DND-41 (cell line): ENCODE data around the gene HOXC10.

Source experiments
- ATAC-seq: fragments of 200-7000 bp; cut with Tn5 transposase; 3 replicates; pipeline ENCODE4 v1.9.1; 2021; ENCODE audit warnings: low read depth; ENCODE audit not compliant: insufficient read depth
- DNase-seq: peaks from one replicate; pipeline ENCODE4 v3.0.0-alpha.2; 2020
- H2AFZ ChIP-seq: 2 replicates; pipeline ENCODE4 v1.6.0; 2012; ENCODE audit warnings: low read depth, low read length
- H3K27ac ChIP-seq: 2 replicates; pipeline ENCODE4 v1.5.1; 2012; ENCODE audit warnings: low read length, inconsistent platforms
- H3K27me3 ChIP-seq: fragments of 200-600 bp; sonication (generic); 2 replicates; pipeline ENCODE4 v1.6.0; 2012; ENCODE audit warnings: low read length, mild to moderate bottlenecking, inconsistent platforms; ENCODE audit not compliant: insufficient read depth, poor library complexity
- H3K36me3 ChIP-seq: 2 replicates; pipeline ENCODE4 v1.5.1; 2012; ENCODE audit warnings: low read length, inconsistent platforms; ENCODE audit not compliant: insufficient read depth
- H3K4me1 ChIP-seq: 2 replicates; pipeline ENCODE4 v1.5.1; 2012; ENCODE audit warnings: mild to moderate bottlenecking, low read length; ENCODE audit not compliant: insufficient read depth
- H3K4me2 ChIP-seq: 2 replicates; pipeline ENCODE4 v1.6.0; 2012; ENCODE audit warnings: mild to moderate bottlenecking, moderate library complexity, low read length, inconsistent platforms; ENCODE audit not compliant: insufficient read depth
- H3K4me3 ChIP-seq, 2 experiments: fragments of 200-600 bp in 1 of 2; shearing (Covaris generic) in 1 of 2; 2 replicates each; pipeline ENCODE4 v1.5.1; 2012 to 2016; ENCODE audit warnings: inconsistent platforms in 2 of 2, low read length in 2 of 2, mild to moderate bottlenecking in 2 of 2, low read depth in 1 of 2, moderate library complexity in 1 of 2
- H3K79me2 ChIP-seq: 2 replicates; pipeline ENCODE4 v1.6.0; 2012; ENCODE audit warnings: low read length, inconsistent platforms; ENCODE audit not compliant: insufficient read depth
- H3K9ac ChIP-seq: 2 replicates; pipeline ENCODE4 v1.6.0; 2012; ENCODE audit warnings: low read depth, mild to moderate bottlenecking, inconsistent platforms, low read length, moderate library complexity
- H3K9me3 ChIP-seq: 2 replicates; pipeline ENCODE4 v1.5.1; 2012; ENCODE audit warnings: low read length, moderate library complexity, mild to moderate bottlenecking, inconsistent platforms; ENCODE audit not compliant: insufficient read depth, severe bottlenecking
- H4K20me1 ChIP-seq: 2 replicates; pipeline ENCODE4 v1.6.0; 2012; ENCODE audit warnings: low read length; ENCODE audit not compliant: insufficient read depth
- CTCF ChIP-seq: IDR thresholded peaks from 2 replicates; pipeline ENCODE4 v1.5.1; 2012; ENCODE audit warnings: borderline replicate concordance, low read length, moderate library complexity, mild to moderate bottlenecking; ENCODE audit not compliant: poor library complexity, severe bottlenecking; ENCODE audit errors: extremely low read depth
- EZH2 ChIP-seq: IDR thresholded peaks from 3 replicates; pipeline ENCODE4 v1.6.1; 2012; ENCODE audit warnings: borderline replicate concordance, low read depth, mild to moderate bottlenecking, moderate library complexity, low read length, inconsistent platforms; ENCODE audit not compliant: severe bottlenecking

The HOXC10 gene

DNA sequence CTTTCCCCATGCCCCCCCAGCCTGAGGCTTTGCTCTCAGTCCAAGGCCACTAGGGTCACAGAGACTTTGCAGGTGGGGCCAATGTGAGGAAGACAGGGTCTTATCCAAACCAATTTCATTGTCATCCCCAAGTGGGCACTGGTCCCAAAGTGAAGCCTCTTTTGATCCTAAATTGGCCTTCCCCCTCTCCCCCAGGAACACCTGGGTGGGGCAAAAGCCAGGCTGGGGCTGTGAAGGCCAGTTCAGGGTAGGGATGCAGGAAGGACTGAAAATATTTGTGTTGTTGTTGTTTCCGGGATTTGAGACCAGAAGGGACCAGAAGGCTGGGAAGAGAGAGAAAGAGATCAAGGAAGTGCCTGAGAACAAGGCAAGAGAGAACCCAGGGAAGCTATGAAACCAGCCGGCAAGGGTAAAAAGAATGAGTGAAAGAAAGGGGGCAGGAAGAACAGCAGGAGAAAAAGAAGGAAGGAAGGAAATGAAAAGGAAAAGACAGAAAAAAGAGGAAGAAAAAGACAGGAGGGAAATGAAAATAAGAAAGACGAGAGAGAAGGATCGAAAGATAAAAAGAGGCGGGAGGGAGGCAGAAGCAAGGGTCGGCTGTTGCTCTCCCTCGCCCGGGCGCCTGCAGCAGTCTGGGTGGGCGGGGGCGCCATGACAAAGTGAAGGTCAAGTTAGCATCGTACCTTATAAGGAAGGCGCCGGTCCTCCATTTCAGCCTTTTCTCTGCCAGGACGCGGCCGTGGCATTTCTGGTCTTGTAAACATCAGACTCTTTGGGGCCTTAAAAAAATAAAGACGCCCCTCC, 19.5 kb upstream of the HOXC10 start:
- no peak overlapping the region for H3K27ac ChIP-seq
- no peak overlapping the region for H3K4me3 ChIP-seq
- no peaks in the 10 kb centered on the region for H3K79me2 ChIP-seq
- no peak overlapping the region for H3K9ac ChIP-seq
- no peak overlapping the region for H3K4me2 ChIP-seq
- H3K36me3 ChIP-seq: no peaks in the 10 kb centered on the region
- no peak for DNase-seq
- H3K27me3 ChIP-seq: peaks cover 72% of the 10 kb centered on the region
- no peak for ATAC-seq
- no peak for TF ChIP-seq CTCF
- no peak for TF ChIP-seq EZH2
- H3K9me3 ChIP-seq: no peaks in the 10 kb centered on the region
- H3K4me1 ChIP-seq: 0 out of 2 replicates have a peak, but pooled peaks cover 2% of the 10 kb centered on the region
- no peaks in the 10 kb centered on the region for H4K20me1 ChIP-seq
- no peak overlapping the region for H2AFZ ChIP-seq

- TF ChIP-seq EZH2 (no peak), CTCF (no peak)
- Histone ChIP-seq H3K27ac (no peak overlapping the region), H3K36me3 (no peaks in the 10 kb centered on the region), H4K20me1 (no peaks in the 10 kb centered on the region), H3K4me3 (no peak overlapping the region), H2AFZ (no peak overlapping the region), H3K4me1 (0 out of 2 replicates have a peak, but pooled peaks cover 2% of the 10 kb centered on the region), H3K9me3 (no peaks in the 10 kb centered on the region), H3K27me3 (peaks cover 76% of the 10 kb centered on the region), H3K79me2 (no peaks in the 10 kb centered on the region), H3K4me2 (no peak overlapping the region), H3K9ac (no peak overlapping the region)
- no peak for DNase-seq
- no peak for ATAC-seq
Measured at GRCh38 chr12:53966085-53966384, 18.9 kb upstream of the HOXC10 start.

DNA sequence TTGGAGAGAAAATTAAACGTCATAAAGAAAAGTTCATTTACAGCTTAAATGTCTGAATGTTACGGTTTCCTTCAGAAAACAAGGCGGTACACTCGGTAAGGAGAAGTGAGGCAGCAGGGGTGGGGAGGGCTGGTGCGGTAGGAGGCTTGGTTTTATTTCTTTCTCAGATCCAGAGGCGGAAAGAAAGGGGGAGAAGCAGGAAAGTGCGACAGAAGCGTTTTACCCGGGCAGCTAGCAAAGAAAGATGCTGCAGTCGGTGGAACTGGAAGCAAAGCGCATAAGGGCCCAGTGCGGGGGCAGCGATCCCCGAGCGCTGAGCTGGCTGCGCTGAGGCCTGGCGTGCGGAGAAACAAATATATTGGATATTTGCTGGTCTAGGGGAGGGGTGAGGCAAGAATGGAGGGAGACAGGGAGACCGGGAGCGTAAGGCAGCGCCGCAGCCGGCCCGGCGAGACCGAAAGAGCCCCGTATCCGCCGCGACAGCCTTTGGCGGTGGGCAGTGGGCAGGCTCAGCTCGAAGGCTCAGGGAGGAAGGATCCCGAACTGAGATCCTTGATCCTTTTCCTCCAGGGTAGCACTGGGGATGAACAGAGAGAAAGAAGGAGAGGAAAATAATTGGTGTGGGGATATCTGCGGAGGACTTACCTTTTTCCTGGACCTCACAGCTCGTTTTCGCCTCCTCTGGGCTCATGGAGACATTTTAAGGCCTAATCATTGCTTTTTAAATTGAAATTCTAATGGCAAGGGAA, 18.4 kb upstream of the HOXC10 start:
- Histone ChIP-seq H3K4me1 (0 out of 2 replicates have a peak, but pooled peaks cover 2% of the 10 kb centered on the region), H2AFZ (no peak overlapping the region), H3K9ac (no peak overlapping the region), H3K9me3 (no peaks in the 10 kb centered on the region), H3K4me2 (no peak overlapping the region), H4K20me1 (no peaks in the 10 kb centered on the region), H3K36me3 (no peaks in the 10 kb centered on the region), H3K27me3 (peaks cover 81% of the 10 kb centered on the region), H3K4me3 (no peak overlapping the region), H3K27ac (no peak overlapping the region), H3K79me2 (no peaks in the 10 kb centered on the region)
- TF ChIP-seq CTCF (no peak), EZH2 (no peak)
- no peak for ATAC-seq
- no peak for DNase-seq
